ENCODE results near the gene ERC2.

The ERC2 gene

GRCh38 chr3:55564726-55565125 lies 903.5 kb downstream of the ERC2 start:
- DNase-seq: no peak

- DNase-seq: no peak
These were observed 905.6 kb downstream of the ERC2 start for GRCh38 chr3:55562700-55563099.

DNA sequence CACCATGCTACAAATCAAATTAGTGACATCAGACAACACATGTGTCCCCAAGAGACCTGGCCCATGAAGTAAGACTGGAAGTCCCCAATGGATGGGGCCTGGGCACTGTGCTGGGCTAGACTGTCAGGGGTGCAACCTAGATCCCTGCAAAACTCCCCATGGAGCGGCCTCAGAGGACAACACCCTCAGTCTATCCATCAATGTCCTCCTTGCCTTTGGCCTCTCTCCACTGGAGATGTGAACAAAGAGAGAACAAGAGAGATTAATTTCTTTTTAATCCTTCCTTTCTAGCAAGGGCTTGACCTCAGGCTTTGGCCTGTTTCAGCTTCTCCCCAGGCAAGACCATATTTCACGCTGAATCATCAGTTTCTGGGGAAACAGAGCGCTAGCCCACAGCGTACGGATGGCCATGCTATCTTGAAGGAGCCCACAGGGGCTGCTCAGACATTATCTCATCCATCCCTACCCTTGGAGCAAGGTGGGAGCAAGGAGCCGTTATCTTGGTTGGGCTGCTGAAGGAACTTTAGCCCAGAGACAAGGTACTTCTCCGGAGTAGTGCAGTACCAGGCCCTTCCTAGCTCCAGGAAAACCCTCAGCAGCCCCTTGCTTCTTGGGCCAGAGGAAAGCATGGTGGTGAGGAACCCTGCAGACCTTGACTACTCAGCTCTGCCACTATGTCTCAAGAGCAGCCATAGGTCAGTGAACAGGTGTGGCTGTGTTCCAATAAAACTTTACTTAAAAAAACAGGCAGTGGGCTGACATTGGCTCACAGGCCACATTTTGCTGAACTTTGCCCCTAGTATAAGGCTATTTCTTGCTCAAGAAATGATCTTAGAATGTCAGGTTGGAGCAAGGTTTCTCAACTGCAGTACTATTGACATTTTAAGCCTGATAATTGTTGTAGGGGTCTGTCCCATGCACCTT lies 908.5 kb downstream of the ERC2 start:
- no peak for DNase-seq

GRCh38 chr3:55558316-55558715 lies 910.0 kb downstream of the ERC2 start:
- DNase-seq: no peak

GRCh38 chr3:55557549-55557948 lies 910.7 kb downstream of the ERC2 start:
- no peak for DNase-seq

GRCh38 chr3:55556619-55557537 lies 911.4 kb downstream of the ERC2 start:
- DNase-seq: no peak

GRCh38 chr3:55555873-55556618 lies 912.2 kb downstream of the ERC2 start:
- no peak for DNase-seq

- no peak for DNase-seq
These were observed 913.4 kb downstream of the ERC2 start for GRCh38 chr3:55554634-55555425.

DNA sequence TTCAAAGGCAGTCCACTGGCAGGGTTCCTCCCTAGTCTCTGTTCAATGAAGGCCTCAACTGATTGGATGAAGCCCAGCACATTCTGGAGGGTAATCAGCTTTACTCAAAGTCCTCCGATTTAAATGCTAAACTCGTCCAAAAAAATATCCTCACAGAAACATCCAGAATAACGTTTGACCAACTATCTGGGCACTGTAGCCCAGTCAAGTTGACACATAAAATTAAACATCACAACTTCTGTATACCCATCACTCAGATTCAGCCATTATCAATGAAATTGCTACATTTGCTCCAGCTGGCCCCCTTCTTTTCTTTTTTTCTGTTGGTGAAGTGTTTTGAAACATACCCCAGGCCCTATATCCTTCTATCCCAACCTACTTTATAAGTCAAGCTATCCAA lies 916.6 kb downstream of the ERC2 start:
- no peak for DNase-seq

- no peak for DNase-seq
These were observed 919.1 kb downstream of the ERC2 start for GRCh38 chr3:55549177-55549576.

- DNase-seq: no peak
These were observed 921.2 kb downstream of the ERC2 start for GRCh38 chr3:55546866-55547669.

DNA sequence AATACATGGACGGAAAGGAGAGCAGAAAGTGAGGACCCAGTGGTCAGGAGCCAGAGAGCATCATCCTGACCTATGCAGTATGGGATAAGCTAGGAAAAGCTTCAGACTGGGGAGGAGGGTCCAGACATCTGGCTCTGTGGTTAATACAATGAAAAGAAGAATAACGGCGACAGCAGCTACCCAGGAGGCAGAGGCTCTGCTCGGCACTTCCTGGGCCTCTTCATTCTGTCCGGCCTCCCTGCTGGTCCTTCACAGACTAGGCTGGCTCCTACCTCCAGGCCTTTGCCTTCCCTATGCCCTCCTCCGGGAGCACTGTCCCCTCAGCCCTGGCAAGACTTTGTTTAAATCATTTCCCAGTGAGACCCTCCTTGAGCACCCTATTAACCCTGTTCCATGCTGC lies 922.3 kb downstream of the ERC2 start:
- DNase-seq: no peak

- DNase-seq: no peak
These were observed 924.0 kb downstream of the ERC2 start for GRCh38 chr3:55544219-55544618.

- DNase-seq: no peak
These were observed 925.1 kb downstream of the ERC2 start for GRCh38 chr3:55543181-55543614.

DNA sequence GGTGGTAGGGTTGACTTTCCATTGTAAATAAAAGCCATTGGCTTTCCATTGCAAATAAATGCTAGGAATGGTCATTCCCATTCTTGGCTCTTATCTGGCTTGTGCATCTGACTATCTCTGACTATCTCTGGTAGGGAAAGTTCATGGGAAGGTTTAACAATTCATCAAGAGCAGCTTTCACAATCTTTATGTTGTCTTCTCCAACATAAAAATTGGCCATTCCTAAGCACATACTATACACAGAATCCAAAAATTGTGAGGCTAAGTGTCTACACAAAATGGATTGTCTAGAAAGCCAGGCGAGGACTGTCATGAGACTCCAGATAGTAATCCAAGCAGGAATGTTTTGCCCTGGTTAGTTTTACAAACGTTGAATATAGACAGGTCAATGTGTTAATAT lies 926.8 kb downstream of the ERC2 start:
- DNase-seq: no peak

GRCh38 chr3:55541016-55541415 lies 927.3 kb downstream of the ERC2 start:
- no peak for DNase-seq

- no peak for DNase-seq
These were observed 927.7 kb downstream of the ERC2 start for GRCh38 chr3:55540579-55540978.

GRCh38 chr3:55538158-55538557 lies 930.1 kb downstream of the ERC2 start:
- no peak for DNase-seq

- no peak for DNase-seq
These were observed 930.7 kb downstream of the ERC2 start for GRCh38 chr3:55537563-55537962.

DNA sequence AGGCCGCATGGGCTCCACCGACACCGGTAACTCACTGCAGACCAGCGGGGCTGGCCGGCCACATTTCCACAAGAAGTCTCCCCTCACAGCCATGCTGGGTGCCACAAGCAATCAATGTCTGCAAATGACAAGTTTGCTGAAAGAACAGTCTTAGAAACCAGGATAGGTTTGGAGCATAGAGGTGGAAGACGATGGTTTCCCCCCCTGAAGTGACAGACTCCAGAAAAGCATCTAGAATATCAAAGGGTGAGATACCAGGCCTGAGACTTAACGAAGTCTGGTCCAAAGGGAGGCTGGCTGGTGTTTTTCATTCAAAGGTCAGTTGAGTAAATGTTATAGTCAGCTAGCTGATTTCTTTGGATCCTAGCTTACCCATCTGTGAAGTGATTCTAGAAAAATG lies 931.1 kb downstream of the ERC2 start:
- DNase-seq: no peak

GRCh38 chr3:55534876-55535275 lies 933.4 kb downstream of the ERC2 start:
- DNase-seq: no peak

All from activated naive CD4-positive, alpha-beta T cell treated with Interleukin-2 at 50 U/mL for 16 hours (primary cell).